Activated CD8-positive, alpha-beta memory T cell treated with anti-CD3 and anti-CD28 coated beads for 36 hours (primary cell): ENCODE data around the gene POC1A. TPM values are rescaled to one million over a fixed set of nuclear protein-coding genes. Genes with fewer than 3 reads are reported as not detected.

Experiments
- CTCF ChIA-PET: fragments of 350-600 bp; sonication (Branson Sonifier 250); formaldehyde crosslinking; loops from one replicate; lab custom pipeline; 2021; ENCODE audit warnings: antibody characterized with exemption; lab: Charles Lee
- POLR2A ChIA-PET: fragments of 350-600 bp; sonication (Branson Sonifier 250); formaldehyde crosslinking; loops from one replicate; lab custom pipeline; 2021; ENCODE audit warnings: antibody characterized with exemption; lab: Charles Lee
- total RNA-seq, 2 experiments: library from RNA; stranded (reverse); gene quantifications; one replicate each; pipeline ENCODE4 v1.2.3, GENCODE V29; 2021

The POC1A gene
- total RNA-seq, 2 experiments from 2014 or later = 24.5 to 27.4 TPM

DNA sequence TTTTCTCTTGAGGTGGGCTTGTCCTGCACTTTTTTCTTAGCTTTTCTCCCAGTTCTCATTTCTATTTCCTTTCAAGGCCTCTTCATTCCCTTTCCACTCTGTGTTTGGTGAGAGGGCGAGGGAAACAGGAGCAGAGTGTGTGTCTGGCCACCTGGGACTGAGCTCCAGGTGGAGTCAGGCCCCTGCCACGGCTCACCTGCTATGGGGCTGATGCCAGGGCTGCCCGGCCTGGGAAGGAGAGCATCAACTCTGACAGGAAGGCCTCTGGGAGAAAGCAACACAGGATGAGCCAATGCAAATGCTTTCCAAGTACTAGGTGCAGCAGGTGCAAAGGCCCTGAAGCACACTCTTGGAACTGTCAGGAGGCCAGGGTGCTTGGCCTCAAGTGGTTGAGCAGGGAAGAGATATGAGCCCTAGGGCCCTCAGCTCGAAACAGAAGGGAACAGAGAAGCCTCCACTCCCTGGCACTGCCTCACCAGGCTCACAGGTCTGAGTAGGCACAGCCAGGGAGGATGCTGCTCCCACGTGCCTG, 70.6 kb downstream of the POC1A start:
- POLR2A ChIA-PET = no interaction called here

GRCh38 chr3:52082951-52083350, 71.3 kb downstream of the POC1A start:
- CTCF ChIA-PET = no interaction called here
- POLR2A ChIA-PET = no interaction called here

More for the DNA sequence above, 70.6 kb downstream of the POC1A start:
- CTCF ChIA-PET = no interaction called here

GRCh38 chr3:52080830-52081719, 73.1 kb downstream of the POC1A start:
- CTCF ChIA-PET = no interaction called here
- POLR2A ChIA-PET = no interaction called here

DNA sequence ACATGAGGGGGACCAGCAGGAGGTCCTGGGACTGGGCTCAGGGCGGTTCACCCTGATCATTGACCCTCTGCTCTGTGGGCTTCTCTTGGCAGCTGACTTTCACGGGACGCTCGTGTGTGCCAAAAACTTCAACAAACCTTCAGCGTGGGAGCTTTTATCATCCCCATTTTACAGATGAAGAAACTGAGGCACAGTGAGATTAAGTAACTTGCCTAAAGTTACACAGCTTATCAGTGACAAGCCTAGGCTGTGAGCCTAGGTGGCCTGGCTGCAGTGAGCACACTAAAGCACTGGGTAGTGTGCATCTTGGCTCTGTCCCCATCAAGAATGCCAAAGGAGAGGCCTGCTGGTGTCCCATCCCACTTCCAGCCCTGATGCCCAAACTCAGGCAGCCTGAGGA, 74.3 kb downstream of the POC1A start:
- ChIA-PET CTCF (no interaction called here), POLR2A (no interaction called here)

GRCh38 chr3:52078781-52079560, 75.3 kb downstream of the POC1A start:
- POLR2A ChIA-PET = no interaction called here
- CTCF ChIA-PET = interaction anchor here (1.2 kb wide), 1 partner anchor 10 kb away, joined by 3 read pairs; no protein-coding TSS in a partner anchor

DNA sequence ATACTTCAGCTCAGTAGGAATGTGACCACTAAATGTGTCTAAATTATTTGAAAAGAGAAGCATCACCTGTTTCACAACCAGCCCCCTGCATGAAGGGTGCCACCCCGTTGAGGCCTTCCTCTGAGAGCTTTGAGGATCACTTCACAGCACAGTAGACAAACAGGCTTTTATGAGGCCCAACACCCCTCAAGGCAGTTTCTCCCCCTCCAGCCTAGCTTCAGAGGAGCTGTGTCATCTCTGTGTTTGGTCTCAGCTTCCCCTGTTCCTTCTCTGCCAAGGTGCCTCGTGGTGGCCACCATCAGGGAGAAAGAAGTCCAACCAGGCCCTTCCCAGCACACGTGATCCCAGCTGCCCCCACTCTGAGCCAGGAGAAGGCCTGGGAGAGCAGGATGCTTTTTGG, 76.3 kb downstream of the POC1A start:
- ChIA-PET CTCF (interaction anchor here (1.2 kb wide), 1 partner anchor 11 kb away, joined by 3 read pairs; no protein-coding TSS in a partner anchor), POLR2A (no interaction called here)

- POLR2A ChIA-PET = no interaction called here
- CTCF ChIA-PET = interaction anchor here (1.2 kb wide), 1 partner anchor 12 kb away, joined by 3 read pairs; no protein-coding TSS in a partner anchor
Observed at GRCh38 chr3:52076896-52077780, 77.1 kb downstream of the POC1A start.

- ChIA-PET POLR2A (no interaction called here), CTCF (no interaction called here)
Observed at GRCh38 chr3:52073490-52073889, 80.7 kb downstream of the POC1A start.

- ChIA-PET POLR2A (no interaction called here), CTCF (no interaction called here)
Observed at GRCh38 chr3:52072471-52072870, 81.8 kb downstream of the POC1A start.

- POLR2A ChIA-PET = no interaction called here
- CTCF ChIA-PET = no interaction called here
Observed at GRCh38 chr3:52072020-52072419, 82.2 kb downstream of the POC1A start.

GRCh38 chr3:52070724-52071621, 83.2 kb downstream of the POC1A start:
- POLR2A ChIA-PET = no interaction called here
- CTCF ChIA-PET = interaction anchor here (1.0 kb wide), 1 partner anchor 19 kb away, joined by 3 read pairs; no protein-coding TSS in a partner anchor

GRCh38 chr3:52069855-52070254, 84.4 kb downstream of the POC1A start:
- POLR2A ChIA-PET = no interaction called here
- CTCF ChIA-PET = interaction anchor here (1.0 kb wide), 1 partner anchor 18 kb away, joined by 3 read pairs; no protein-coding TSS in a partner anchor

DNA sequence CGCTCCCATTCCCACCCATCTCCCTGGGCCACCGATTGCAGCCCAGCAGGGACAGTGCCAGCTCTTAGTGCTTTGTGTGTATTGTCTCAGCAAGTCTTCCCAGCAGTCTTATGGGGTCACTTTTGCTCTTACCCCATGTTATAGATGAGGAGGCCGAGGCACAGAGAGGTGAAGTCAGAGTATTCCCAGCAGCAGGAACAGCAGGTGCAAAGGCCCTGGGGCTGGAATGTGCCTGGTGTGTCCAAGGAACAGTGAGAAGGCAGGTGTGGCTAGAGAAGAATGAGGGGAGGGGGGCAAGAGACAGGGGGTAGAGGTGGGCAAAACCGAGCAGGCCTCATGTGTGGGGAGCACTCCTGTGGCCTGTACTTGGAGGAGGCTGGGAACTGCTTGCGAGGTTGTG, 85.1 kb downstream of the POC1A start:
- ChIA-PET CTCF (no interaction called here), POLR2A (no interaction called here)

DNA sequence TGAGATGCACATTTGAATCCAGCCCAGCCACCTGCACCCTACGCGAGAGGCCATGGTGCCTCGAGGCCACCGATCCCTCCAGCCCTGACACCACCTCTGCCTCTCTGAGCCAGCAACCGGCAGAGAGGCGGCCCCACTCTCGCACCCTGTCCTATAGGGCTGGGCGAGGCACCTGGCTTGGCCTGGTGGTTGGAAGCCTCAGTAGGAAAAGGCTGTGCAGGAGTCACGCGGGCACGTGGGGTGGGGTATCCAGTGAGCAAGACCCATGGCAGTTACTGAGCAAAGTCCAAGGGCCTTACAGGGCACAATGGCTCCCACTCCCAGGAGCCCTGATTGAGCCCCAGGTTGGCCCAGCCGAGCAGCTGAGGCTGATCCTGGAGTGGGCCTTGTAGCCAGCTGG, 85.5 kb downstream of the POC1A start:
- POLR2A ChIA-PET = no interaction called here
- CTCF ChIA-PET = no interaction called here

- POLR2A ChIA-PET = no interaction called here
- CTCF ChIA-PET = no interaction called here
Observed at GRCh38 chr3:52068055-52068571, 86.1 kb downstream of the POC1A start.

GRCh38 chr3:52067526-52067925, 86.7 kb downstream of the POC1A start:
- ChIA-PET CTCF (interaction anchor here (0.6 kb wide), 1 partner anchor 960 kb away, joined by 4 read pairs; no protein-coding TSS in a partner anchor), POLR2A (no interaction called here)

- ChIA-PET CTCF (interaction anchor here (0.6 kb wide), 1 partner anchor 959 kb away, joined by 4 read pairs; no protein-coding TSS in a partner anchor), POLR2A (no interaction called here)
Observed at GRCh38 chr3:52067046-52067445, 87.2 kb downstream of the POC1A start.
